ENCODE results near the gene TOM1. TPM values are rescaled to one million over a fixed set of nuclear protein-coding genes. Genes with fewer than 3 reads are reported as not detected.

The TOM1 gene
- total and polyA plus RNA-seq, 10 donors: 19.9 to 92.1 (median 49.8) TPM

- Histone ChIP-seq H3K36me3 (peaks cover 0 to 15% (median 6%) of the 10 kb centered on the region in 6 donors), H3K4me3 (peak overlapping the region in 4 of 8 donors; percentile 2 to 70 (median 10)), H3K4me1 (peaks cover 14 to 77% (median 52%) of the 10 kb centered on the region in 6 donors), H3K27ac (peak overlapping the region; percentile 64 to 95 (median 84)), H3K27me3 (replicated peaks in 1 of 7) (no peaks in the 10 kb centered on the region), H3K9me3 (no peaks in the 10 kb centered on the region)
- WGBS, 5 donors: 28 to 38% (median 33%) methylated on average over 7 to 19 of the region's 19 CpGs
- intact Hi-C loops (cut with DNase I; ENCODE audit: low total_unique reads): loop anchor here (5.0 to 10.0 kb wide), 2 partner anchors 52 to 230 kb away; partner anchors contain the start of gene MCM5
- DNase-seq: peak; percentile 94
- TF ChIP-seq POLR2AphosphoS5 (IDR thresholded peaks at IDR 0.05) (peak; percentile 85 to 92 (median 89)), CTCF (IDR thresholded peaks at IDR 0.05 in 8 of 11, conservative IDR thresholded peaks at IDR 0.05 in 3 of 11) (peak in 6 of 11 experiments; percentile 10 to 55 (median 42)), POLR2A (IDR thresholded peaks at IDR 0.05) (no peak)
These were observed 52.8 kb downstream of the TOM1 start for GRCh38 chr22:35352214-35353111.

- WGBS, 5 donors: 57 to 63% (median 59%) methylated on average over 11 to 12 of the region's 12 CpGs
- Histone ChIP-seq H3K4me1 (peaks cover 14 to 77% (median 52%) of the 10 kb centered on the region in 6 donors), H3K27ac (peak overlapping the region in 7 of 8 donors; percentile 67 to 95 (median 87)), H3K4me3 (peak overlapping the region in 1 of 8 donors; percentile 70), H3K9me3 (no peaks in the 10 kb centered on the region), H3K27me3 (replicated peaks in 1 of 7) (no peaks in the 10 kb centered on the region), H3K36me3 (peaks cover 0 to 6% (median 0%) of the 10 kb centered on the region in 6 donors)
- intact Hi-C loops (cut with DNase I; ENCODE audit: low total_unique reads): loop anchor here (5.0 to 10.0 kb wide), 2 partner anchors 51 to 229 kb away; partner anchors contain the start of gene MCM5
- no peak for DNase-seq
- TF ChIP-seq POLR2A (IDR thresholded peaks at IDR 0.05): no peak
- TF ChIP-seq POLR2AphosphoS5 (IDR thresholded peaks at IDR 0.05): peak in 2 of 3 donors; percentile 33 to 50
- no peak for TF ChIP-seq CTCF (IDR thresholded peaks at IDR 0.05 in 8 of 11, conservative IDR thresholded peaks at IDR 0.05 in 3 of 11)
These were observed 53.6 kb downstream of the TOM1 start for GRCh38 chr22:35353318-35353717.

- Histone ChIP-seq H3K4me3 (no peak overlapping the region), H3K9me3 (no peaks in the 10 kb centered on the region), H3K36me3 (no peaks in the 10 kb centered on the region), H3K27me3 (replicated peaks in 1 of 7) (no peaks in the 10 kb centered on the region), H3K4me1 (peaks cover 14 to 77% (median 52%) of the 10 kb centered on the region in 6 donors), H3K27ac (peak overlapping the region in 5 of 8 donors; percentile 80 to 95 (median 88))
- intact Hi-C loops (cut with DNase I; ENCODE audit: low total_unique reads): loop anchor here (5.0 to 10.0 kb wide), 2 partner anchors 51 to 228 kb away; partner anchors contain the start of gene MCM5
- WGBS, 5 donors: 80 to 92% (median 88%) methylated on average over 4 of the region's 4 CpGs
- no peak for TF ChIP-seq CTCF (IDR thresholded peaks at IDR 0.05 in 8 of 11, conservative IDR thresholded peaks at IDR 0.05 in 3 of 11)
- TF ChIP-seq POLR2A (IDR thresholded peaks at IDR 0.05): no peak
- no peak for TF ChIP-seq POLR2AphosphoS5 (IDR thresholded peaks at IDR 0.05)
- no peak for DNase-seq
These were observed 54.4 kb downstream of the TOM1 start for GRCh38 chr22:35354068-35354467.
